HCT116 (cell line): Measurements from ENCODE around the gene AQP9.

ENCODE experiments used
- CTCF ChIP-seq, 3 experiments: fragments of 200-600 bp in 1 of 3; sonication (generic) in 1 of 3; IDR thresholded peaks in 2 of 3; conservative IDR thresholded peaks in 1 of 3; 2 replicates each; pipeline ENCODE4 v1.5.1; 2012 to 2017; ENCODE audit warnings: low read depth in 2 of 3, low read length in 2 of 3, antibody characterized with exemption in 1 of 3, borderline replicate concordance in 1 of 3, control low read depth in 1 of 3, mild to moderate bottlenecking in 1 of 3, mixed read lengths in 1 of 3, mixed run types in 1 of 3, moderate library complexity in 1 of 3; ENCODE audit not compliant: insufficient read depth in 1 of 3
- FOSL1 ChIP-seq: IDR thresholded peaks from 2 replicates; pipeline ENCODE4 v1.6.1; 2012; ENCODE audit warnings: low read depth
- POLR2A ChIP-seq: IDR thresholded peaks from 2 replicates; pipeline ENCODE4 v1.7.0; 2011; ENCODE audit warnings: borderline replicate concordance; ENCODE audit not compliant: insufficient read depth, insufficient read length; ENCODE audit errors: extremely low read depth
- POLR2AphosphoS5 ChIP-seq: IDR thresholded peaks from 2 replicates; pipeline ENCODE4 v1.6.1; 2011; ENCODE audit warnings: mild to moderate bottlenecking, low read depth, low read length, moderate library complexity
- SP1 ChIP-seq: IDR thresholded peaks from 2 replicates; pipeline ENCODE4 v1.6.1; 2012; ENCODE audit warnings: low read depth
- ZNF274 ChIP-seq: fragments of 200-500 bp; sonication (Bioruptor generic); IDR thresholded peaks from 2 replicates; pipeline ENCODE4 v1.6.1; 2014; ENCODE audit warnings: mild to moderate bottlenecking, low read depth, low read length, inconsistent platforms

- TF ChIP-seq CTCF (IDR thresholded peaks at IDR 0.05 in 2 of 3, conservative IDR thresholded peaks at IDR 0.05 in 1 of 3; ENCODE audit: borderline replicate concordance in 1 of 3, insufficient read depth in 1 of 3, low read depth in 2 of 3, low read length in 2 of 3) (no peak), ZNF274 (no peak), POLR2A (no peak), FOSL1 (no peak), POLR2AphosphoS5 (no peak), SP1 (no peak)
Observed at GRCh38 chr15:58111718-58112104, 26.5 kb upstream of the AQP9 start.
